Stimulated activated CD4-positive, alpha-beta T cell treated with anti-CD3 and anti-CD28 coated beads, TNF-alpha, amount 100 ng/mL, for 4 hours (primary cell): ENCODE data around the gene SF3B2.
"Not testable (repeated sequence)": the region's sequence is repeated elsewhere in the genome, so short reads cannot be mapped to it uniquely, and the experiment has no call there.

ENCODE experiments used
- DNase-seq, 3 experiments: peaks; one replicate each; pipeline ENCODE4 v3.0.0-alpha.2; 2020; ENCODE audit warnings: low read depth in 3 of 3

The SF3B2 gene, protein sequence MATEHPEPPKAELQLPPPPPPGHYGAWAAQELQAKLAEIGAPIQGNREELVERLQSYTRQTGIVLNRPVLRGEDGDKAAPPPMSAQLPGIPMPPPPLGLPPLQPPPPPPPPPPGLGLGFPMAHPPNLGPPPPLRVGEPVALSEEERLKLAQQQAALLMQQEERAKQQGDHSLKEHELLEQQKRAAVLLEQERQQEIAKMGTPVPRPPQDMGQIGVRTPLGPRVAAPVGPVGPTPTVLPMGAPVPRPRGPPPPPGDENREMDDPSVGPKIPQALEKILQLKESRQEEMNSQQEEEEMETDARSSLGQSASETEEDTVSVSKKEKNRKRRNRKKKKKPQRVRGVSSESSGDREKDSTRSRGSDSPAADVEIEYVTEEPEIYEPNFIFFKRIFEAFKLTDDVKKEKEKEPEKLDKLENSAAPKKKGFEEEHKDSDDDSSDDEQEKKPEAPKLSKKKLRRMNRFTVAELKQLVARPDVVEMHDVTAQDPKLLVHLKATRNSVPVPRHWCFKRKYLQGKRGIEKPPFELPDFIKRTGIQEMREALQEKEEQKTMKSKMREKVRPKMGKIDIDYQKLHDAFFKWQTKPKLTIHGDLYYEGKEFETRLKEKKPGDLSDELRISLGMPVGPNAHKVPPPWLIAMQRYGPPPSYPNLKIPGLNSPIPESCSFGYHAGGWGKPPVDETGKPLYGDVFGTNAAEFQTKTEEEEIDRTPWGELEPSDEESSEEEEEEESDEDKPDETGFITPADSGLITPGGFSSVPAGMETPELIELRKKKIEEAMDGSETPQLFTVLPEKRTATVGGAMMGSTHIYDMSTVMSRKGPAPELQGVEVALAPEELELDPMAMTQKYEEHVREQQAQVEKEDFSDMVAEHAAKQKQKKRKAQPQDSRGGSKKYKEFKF

DNA sequence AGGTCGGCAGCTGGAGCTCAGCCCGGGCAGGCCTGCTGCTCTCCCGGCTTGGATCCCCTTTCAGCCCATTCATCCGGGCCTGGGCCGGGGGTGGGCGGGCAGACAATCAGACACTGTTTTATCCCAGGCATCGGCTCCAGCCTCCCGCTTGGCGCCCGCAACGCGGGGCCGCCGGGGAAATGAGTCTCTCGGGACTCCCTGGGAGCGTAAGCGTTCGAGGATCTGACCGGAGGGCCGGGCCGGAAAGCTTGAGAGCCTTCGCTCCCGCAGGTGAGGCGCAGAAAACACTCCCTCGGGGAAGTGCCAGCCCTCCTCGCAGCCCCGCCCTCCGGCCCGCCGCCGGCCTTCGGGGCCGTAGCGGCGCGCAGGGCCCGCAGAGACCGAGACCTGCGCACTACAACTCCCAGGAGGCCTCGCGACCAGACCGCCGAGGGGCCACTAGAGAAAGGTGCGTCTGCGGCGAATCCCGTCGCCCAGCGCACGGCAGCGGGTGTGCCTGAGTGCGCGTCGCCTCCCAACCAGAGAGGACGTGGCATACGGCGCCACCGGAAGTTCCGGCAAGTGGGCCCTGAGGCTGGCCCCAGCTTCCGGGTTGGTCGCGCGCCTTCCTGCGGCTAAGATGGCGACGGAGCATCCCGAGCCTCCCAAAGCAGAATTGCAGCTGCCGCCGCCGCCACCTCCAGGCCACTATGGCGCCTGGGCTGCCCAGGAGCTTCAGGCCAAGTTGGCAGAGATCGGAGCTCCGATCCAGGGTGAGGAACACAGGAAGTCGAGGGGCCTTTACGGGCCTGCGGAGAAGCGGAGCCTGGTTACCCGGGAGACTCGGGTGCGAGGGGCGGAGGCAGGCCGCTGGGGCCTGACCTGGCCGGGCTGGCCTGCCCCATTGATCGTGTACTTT is at the start of gene SF3B2:
Gene SF3B2 (plus strand): TSS at position 599 of the 898 bp plus-strand sequence. CDS start 21 bp downstream, at position 620.
- peak; percentile 80 to 91 (median 86) for DNase-seq

DNA sequence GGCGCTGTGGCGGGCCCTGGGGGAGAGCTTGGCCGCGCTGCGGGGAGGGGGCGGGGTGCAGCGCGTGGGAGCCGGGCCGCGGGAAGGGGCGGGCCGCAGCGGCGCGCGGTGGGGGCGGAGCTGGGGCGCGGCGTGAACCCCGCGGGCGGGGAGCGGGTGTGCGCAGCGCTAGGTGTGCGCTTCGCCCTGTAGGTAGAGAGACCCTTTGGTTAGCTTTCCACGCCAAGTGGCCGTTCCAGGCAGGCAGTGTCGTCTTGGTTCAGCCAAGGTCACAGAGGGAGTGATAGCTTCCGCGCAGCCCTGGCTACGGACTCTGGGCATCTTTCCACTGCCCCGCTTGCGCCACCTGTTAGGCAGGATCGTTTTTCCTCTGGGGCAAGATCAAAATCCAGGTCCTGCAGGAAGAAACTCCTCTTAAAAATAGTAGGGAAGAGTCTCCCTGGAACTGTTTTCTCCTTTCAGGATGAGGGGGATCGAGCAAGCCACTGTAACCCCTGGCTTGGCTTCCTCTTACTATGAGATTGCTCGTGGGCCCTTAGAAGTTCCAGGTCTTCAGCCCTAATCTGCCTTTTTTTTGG is 49.4 kb upstream of the SF3B2 start:
- DNase-seq, result no peak

DNA sequence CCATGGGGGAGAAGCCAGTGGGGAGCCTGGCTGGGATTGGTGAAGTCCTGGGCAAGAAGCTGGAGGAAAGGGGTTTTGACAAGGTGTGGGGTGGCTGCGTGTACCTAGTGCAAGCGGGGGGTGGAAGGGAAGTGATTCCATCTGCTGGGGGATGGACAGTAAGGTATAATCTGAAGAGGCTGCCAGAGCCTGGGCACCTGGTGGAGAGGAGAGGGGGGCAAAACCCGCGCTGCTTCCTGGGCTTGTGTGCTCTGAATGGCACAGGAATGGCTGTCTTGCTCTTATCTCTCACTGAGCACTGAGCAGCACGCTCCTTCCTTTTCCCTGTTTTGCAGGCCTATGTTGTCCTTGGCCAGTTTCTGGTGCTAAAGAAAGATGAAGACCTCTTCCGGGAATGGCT is 48.9 kb upstream of the SF3B2 start:
- DNase-seq, result no peak

DNA sequence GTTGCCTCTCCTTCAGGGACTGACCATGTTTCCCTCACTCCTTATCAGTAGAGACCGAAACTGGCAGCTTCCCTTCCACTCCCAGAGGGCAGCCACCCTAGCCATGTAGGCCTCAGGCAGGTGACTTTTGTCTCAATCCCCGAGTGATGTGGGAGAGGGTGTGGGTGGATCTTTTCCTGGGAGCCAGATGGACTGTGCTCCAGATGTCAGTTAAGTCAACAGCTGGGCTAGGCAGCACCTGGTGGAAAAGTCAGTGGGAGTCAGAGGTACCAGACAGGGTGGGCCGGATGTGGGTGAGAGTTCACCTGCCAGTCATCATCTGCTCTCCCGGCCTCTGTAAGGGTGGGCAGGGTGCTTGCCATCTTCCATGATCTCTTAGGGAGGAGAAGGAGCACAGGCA is 48.0 kb upstream of the SF3B2 start:
- DNase-seq, result no peak

DNA sequence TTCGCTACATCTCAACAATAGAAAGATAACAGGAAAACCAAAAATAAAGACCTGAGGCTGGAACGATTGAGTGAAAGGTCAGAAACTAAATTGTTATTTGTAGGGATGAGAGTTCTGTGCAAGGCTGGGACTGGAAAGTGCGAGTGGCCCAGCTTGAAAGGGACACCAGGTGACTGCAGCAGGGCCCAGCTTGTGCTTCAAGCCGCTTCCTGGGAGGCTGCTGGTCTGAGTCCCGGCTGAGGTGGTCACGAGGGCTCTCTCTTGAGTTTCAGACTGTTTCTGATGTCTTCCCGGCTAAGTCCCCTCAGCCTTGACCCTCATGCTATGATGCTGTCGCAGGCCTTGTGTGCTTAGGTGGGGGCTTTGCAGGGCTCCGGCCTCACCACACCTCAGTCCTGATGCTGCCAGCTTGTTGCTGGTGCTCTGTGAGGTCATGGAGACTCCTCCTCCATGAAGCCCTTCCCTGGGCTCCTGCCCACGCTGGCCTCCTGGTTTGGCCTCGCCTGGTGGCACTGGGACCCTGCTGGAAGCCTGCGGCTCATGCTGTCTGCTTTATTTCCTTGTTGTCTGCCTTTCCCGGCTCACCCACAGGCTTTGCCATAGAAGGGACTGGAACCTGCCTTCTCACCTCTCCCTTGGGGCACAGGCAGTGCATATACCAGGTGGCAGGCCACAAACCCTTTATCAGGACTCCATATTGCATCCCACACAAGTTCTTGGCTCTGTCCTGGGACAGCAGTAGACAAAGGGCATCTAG is 45.9 kb upstream of the SF3B2 start:
- DNase-seq, result no peak

DNA sequence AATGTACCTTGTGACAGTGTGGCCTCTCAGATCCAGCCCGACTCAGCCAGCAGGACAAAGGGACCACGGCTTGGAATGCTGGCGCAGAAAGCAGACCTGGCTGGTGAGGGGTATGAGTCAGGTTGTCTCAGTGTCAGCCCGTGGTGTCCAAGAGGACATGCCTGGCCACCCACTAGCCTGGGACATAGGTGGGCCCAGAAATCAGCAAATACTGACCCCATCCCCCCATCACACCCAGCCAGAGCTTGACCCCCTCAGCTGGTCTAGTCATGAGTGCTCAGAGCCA is 45.3 kb upstream of the SF3B2 start:
- no peak for DNase-seq

DNA sequence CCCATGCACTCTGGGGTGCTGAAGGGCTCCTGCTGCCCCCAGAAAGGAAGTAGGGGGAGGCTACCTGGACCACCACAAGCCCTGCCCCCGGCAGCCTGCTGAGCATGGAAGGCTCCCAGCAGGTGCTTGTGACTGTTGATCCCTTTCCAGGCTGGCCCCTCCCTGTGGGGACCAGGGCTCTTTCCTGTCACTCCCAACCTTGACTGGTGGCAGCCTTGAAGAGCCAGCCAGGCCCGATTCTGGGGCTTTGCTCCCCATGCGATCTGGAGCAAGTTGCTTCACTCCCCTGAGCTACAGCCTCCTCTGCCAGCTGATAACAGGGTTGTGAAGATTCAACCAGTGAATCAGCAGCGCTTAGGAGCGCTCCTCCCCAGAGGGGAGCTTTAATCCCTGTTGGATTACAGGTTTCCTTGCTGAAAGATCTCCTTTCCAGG is 44.9 kb upstream of the SF3B2 start:
- no peak for DNase-seq

DNA sequence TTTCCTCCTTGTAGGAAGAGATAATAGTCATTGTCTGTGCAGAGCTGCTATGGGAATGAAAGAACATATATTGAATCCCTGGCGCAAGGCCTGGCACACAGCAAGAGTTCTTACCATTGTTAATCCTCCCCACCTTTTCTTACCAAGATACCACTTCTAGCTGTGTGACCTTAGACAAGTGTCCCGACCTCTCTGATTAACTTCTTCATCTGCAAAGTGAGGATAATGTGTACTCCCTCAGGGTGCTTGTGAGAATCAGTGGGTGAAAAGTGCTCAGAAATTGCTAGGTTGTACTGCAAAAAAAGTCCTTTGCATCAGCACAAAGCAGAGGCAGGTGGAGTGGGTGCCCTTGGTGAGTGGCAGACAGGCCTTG is 44.1 kb upstream of the SF3B2 start:
- DNase-seq, result no peak

DNA sequence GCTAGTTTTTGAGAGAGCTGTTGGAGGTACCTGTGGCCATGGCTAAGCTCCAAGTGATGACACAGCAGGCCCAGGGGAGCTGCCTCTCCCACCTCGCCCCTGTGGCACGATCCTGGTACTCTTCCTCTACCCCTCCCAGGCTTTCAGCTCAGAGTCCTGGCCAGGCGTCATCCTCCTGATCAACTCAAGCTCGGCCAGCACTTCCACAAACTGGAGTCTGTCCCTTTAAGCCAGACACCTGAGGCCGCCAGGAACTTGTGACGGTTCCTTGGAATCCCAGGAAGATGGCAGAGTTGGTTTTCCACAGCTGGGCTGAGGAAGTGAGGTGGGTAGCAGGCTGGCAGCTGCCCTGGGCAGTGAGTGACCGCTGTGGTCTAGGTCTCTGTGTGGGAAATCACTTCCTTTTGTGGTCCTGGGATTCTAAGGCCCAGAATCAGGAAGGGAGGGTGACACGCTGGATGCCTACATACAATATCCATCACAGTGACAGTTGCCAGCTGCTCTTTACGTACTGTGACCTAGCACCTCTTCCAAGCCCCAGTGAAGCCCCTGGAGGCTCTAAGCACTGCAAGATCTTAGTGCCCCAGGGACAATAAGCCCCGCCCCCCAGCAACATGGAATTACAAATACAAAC is 43.6 kb upstream of the SF3B2 start:
- DNase-seq, result no peak

DNA sequence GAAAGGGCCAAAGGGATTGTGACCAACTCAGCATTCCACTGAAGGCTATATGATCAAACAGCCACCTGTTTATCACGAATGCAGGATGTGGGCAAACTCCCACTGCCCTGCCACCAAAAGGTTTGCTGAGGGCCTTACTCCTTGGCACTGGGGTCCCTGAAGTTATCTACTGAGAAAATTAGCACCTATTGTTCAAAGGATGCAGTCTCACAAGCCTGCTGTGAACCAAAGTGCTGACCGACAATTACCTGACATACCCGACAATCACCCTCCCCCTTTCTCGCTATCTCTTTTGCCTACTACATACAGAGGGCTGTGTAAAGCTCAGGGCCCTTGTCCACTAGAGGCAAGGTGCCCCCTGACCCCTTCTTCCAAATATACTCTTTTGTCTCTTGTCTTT is 42.1 kb upstream of the SF3B2 start:
- not testable (repeated sequence) for DNase-seq

DNA sequence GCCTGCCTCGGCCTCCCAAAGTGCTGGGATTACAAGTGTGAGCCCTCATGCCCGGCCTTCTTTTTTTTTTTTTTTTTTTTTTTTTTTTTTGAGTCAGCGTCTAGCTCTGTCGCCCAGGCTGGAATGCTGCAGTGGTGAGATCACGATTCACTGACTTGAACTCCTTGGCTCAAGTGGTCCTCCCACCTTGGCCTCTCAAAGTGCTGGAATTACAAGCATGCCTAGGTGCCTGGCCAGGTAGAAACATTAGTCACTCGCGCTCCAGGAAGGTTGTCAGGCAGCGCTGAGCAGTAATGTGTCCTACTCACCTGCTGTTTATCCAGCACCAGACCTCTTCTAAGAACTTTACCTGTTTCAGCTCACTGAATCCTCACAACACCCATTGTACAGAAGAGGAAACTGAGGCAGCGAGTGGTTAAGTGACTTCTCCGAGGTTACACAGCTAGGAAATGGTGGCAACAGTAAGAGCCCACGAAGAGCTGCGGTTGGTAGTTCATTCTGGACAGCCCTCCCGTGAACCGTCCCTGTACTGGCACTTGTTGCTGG is 40.9 kb upstream of the SF3B2 start:
- DNase-seq, result no peak

DNA sequence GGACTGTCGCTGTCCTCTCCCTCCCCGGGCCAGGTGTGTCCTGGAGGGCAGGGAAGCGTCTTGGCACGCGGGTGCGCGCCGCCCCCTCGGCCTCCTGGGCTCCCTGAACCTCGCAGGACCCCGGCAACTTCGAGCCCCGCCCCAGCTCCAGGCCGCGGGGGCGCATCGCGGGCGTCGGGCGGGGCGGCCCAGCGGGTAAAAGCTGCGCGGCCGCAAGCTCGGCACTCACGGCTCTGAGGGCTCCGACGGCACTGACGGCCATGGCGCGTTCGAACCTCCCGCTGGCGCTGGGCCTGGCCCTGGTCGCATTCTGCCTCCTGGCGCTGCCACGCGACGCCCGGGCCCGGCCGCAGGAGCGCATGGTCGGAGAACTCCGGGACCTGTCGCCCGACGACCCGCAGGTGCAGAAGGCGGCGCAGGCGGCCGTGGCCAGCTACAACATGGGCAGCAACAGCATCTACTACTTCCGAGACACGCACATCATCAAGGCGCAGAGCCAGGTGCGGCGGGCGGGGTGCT is 40.3 kb upstream of the SF3B2 start, which contains the start of gene CST6:
Gene CST6 (plus strand): TSS at position 224 of the 519 bp plus-strand sequence. CDS start 37 bp downstream, at position 261.
- DNase-seq, result no peak

DNA sequence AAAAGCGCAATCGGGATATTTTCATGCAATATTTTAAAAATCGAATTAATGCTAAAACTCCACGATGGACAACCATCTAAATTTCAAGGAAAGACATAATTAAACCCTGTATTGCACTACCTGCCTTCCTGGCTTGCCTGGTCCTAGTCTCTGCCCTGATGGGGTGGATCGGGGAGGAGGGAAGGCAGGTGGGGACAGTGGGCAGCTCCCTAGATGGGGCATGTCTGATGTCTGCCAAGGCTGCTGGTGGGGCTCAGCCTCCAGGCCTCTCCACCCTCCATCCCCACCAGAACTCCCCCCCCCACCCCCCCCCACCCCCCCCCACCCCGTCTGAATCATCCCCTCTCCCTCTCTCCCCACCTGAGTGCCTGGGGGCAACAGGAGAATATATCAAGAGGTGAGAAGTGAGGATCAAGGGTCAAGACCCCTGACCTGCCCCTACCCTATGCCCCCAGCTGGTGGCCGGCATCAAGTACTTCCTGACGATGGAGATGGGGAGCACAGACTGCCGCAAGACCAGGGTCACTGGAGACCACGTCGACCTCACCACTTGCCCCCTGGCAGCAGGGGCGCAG is 39.7 kb upstream of the SF3B2 start:
- DNase-seq, result no peak

DNA sequence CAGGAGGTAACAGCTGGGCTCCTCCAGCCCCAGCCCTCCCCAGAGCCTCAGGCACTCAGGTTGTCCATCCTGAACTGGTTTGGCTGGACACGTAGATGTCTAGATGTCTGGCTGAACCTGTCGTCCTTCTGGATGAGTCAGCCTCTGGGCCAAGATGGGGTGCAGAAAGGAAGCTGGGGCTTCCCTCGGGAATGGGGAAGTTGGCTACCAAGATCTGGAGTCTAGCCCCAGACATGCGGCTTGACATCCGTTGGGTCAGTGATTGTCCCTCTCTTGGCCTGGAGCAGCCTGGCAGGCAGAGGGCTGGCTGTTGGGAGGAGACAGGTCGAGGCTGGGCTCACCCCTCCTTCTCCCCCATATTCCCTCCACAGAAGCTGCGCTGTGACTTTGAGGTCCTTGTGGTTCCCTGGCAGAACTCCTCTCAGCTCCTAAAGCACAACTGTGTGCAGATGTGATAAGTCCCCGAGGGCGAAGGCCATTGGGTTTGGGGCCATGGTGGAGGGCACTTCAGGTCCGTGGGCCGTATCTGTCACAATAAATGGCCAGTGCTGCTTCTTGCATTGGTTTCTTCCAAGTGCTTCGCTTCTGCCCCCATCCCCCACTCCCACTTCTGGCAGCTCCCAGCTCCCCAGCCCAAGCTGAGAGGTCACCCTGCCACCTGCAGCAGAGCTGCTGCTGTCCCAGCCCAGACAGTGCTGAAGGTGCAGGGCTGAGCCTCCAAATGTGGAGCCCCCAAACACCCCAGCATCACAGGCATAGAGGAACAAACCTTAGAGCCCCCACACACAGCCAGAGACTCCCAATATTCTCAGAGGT is 39.0 kb upstream of the SF3B2 start:
- DNase-seq, result no peak

DNA sequence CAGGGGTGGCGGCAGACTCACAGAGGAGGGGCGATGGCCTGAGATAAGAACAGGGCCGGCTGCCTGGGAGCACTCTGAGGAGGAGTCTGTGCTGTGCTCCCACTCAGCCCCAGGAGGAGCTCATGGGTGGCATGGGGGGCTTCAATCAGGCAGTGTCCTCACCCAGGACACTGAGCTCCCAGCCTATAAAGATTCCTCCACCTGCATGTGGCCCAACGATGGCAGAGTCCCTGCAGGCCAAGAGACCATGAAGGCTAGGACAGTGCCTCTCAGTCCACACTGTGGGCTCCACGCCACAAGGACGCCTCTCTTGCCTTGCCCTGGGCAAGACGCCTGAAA is 38.4 kb upstream of the SF3B2 start:
- DNase-seq, result no peak

DNA sequence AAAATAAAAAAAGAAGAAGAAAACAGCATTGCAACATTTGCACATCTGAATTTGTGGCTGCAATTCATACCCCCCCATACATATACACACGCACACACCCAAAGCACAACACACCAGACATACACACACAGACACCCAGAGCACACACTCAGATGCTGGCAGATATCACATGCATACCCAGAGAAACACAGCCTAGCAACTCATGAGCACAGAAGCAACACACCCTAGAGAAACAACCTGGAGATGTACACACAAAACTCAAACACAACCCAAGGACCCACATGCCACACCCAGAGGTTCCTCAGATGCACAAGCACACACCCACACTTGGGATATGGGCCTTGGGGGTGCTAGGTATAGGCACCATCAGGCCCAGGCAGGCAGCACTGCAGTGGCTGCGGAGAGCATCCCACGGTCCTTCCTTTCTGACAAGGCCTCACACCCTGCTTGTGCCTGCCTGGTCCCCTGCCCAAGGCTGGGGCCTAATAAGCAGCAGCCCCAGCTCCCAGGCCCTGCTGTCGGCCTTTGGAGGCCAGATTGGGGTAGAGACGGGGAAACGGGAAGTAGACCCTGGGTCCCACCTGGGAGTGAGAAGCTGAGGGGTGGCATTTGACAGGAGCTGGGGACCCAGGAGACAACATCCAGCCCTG is 37.2 kb upstream of the SF3B2 start:
- DNase-seq, result no peak

DNA sequence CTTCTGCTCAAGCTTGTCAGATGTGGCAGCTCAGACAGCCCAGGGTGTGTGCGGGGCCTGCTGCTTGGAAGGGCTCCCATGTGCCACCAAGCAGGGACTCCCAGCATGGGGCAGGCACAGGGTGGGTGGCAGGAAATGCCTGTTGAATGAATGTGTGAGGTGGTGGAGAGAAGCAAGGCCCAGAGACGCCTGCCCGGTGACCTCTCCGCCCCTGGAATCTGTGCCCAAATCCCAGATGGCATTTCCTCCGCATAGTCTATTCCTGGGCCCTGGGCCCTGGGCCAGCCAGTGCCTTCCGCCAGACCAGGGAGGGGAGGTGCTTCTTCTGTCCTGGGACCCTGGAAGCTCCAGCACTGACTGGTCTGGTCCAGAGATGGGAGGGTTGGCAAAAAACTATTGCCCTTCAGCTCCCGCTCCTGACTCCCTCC is 36.7 kb upstream of the SF3B2 start:
- no peak for DNase-seq
